GM23338 (cell line): Measurements from ENCODE around the gene XYLT1.

Experiments
- CREB1 ChIP-seq: fragments of 250-450 bp; sonication (Bioruptor Pico); IDR thresholded peaks from 2 replicates; pipeline ENCODE4 v1.5.0; 2020; ENCODE audit warnings: low read depth, mild to moderate bottlenecking, moderate library complexity
- EZH2 ChIP-seq: fragments of 200-600 bp; sonication (generic); IDR thresholded peaks from one replicate; pipeline ENCODE4 v1.8.0; 2017; ENCODE audit warnings: antibody characterized with exemption, mild to moderate bottlenecking, low read depth; ENCODE audit not compliant: unreplicated experiment
- EZH2phosphoT487 ChIP-seq: fragments of 200-600 bp; sonication (generic); IDR thresholded peaks from one replicate; pipeline ENCODE4 v1.8.1; 2018; ENCODE audit warnings: antibody characterized with exemption; ENCODE audit not compliant: unreplicated experiment
- JUNB ChIP-seq: IDR thresholded peaks from one replicate; pipeline ENCODE4 v1.6.1; 2016; ENCODE audit warnings: antibody characterized with exemption; ENCODE audit not compliant: unreplicated experiment
- NANOG ChIP-seq: IDR thresholded peaks from 2 replicates; pipeline ENCODE4 v1.6.1; 2016; ENCODE audit warnings: antibody characterized with exemption, borderline replicate concordance
- POLR2AphosphoS5 ChIP-seq: IDR thresholded peaks from 2 replicates; pipeline ENCODE4 v1.6.1; 2016; ENCODE audit warnings: antibody characterized with exemption, low read depth
- REST ChIP-seq: IDR thresholded peaks from one replicate; pipeline ENCODE4 v1.6.1; 2018; ENCODE audit warnings: antibody characterized with exemption; ENCODE audit not compliant: unreplicated experiment
- STAT1 ChIP-seq: IDR thresholded peaks from one replicate; pipeline ENCODE4 v1.6.1; 2016; ENCODE audit warnings: antibody characterized with exemption; ENCODE audit not compliant: unreplicated experiment
- ZNF114 ChIP-seq: fragments of 250-450 bp; sonication (Bioruptor Pico); IDR thresholded peaks from 2 replicates; pipeline ENCODE4 v1.5.0; 2020; ENCODE audit warnings: mild to moderate bottlenecking, moderate library complexity
- ZNF331 ChIP-seq: fragments of 250-450 bp; sonication (Bioruptor Pico); IDR thresholded peaks from 2 replicates; pipeline ENCODE4 v1.5.0; 2020; ENCODE audit warnings: low read depth, mild to moderate bottlenecking, moderate library complexity
- TF ChIP-seq, protein P1 (sequence below), 2 experiments: fragments of 200-600 bp in 1 of 2; sonication (generic) in 1 of 2; conservative IDR thresholded peaks; 2 replicates each; pipeline versions ENCODE4 v1.5.1 to v1.6.1; 2016 to 2017; ENCODE audit warnings: antibody characterized with exemption in 2 of 2, low read depth in 2 of 2, mild to moderate bottlenecking in 2 of 2, moderate library complexity in 1 of 2

DNA sequence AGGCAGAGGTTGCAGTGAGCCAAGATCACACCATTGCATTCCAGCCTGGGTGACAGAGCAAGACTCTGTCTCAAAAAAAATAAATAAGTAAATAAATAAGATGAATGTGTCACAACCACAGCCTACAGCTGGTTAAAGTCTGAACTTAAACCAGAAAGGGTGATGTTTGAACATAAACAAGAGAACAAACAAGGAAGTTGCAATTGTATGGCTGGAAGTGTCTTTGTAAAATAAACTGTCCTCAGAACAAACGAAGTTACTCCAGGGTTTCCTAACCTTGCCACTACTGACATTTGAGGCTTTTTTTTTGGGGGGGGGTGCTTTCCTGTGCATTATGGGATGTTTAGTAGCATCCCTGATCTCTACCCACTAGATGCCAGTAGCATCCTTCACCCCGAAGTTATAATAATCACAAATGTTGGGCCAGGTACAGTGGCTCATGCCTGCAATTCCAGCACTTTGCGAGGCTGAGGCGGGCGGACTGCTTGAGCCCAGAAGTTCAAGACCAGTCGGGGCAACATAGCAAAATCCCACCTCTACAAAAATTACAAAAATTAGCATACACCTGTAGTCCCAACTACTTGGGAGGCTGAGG is 119.2 kb downstream of the XYLT1 start:
- TF ChIP-seq EZH2 (no peak), CREB1 (CRISPR knock-in tag) (no peak), STAT1 (no peak), POLR2AphosphoS5 (no peak), REST (no peak), EZH2phosphoT487 (no peak), JUNB (no peak), ZNF331 (CRISPR knock-in tag) (no peak), NANOG (no peak), ZNF114 (no peak)
- TF ChIP-seq, protein P1, sequence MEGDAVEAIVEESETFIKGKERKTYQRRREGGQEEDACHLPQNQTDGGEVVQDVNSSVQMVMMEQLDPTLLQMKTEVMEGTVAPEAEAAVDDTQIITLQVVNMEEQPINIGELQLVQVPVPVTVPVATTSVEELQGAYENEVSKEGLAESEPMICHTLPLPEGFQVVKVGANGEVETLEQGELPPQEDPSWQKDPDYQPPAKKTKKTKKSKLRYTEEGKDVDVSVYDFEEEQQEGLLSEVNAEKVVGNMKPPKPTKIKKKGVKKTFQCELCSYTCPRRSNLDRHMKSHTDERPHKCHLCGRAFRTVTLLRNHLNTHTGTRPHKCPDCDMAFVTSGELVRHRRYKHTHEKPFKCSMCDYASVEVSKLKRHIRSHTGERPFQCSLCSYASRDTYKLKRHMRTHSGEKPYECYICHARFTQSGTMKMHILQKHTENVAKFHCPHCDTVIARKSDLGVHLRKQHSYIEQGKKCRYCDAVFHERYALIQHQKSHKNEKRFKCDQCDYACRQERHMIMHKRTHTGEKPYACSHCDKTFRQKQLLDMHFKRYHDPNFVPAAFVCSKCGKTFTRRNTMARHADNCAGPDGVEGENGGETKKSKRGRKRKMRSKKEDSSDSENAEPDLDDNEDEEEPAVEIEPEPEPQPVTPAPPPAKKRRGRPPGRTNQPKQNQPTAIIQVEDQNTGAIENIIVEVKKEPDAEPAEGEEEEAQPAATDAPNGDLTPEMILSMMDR (conservative IDR thresholded peaks at IDR 0.05; ENCODE audit: low read depth in 2 of 2) = no peak
